D721Med (cell line): ENCODE results near the gene TUBGCP6.

Experiments
- DNase-seq: peaks from one replicate; pipeline ENCODE4 v3.0.0; 2011; ENCODE audit warnings: low spot score; ENCODE audit not compliant: insufficient read length
- FAIRE-seq: peaks from 2 replicates; lab custom pipeline; 2011; peaks lifted over from hg19 to GRCh38; lab: Jason Lieb, UNC
- CTCF ChIP-seq: IDR thresholded peaks from 2 replicates; pipeline ENCODE4 v1.5.1; 2012; ENCODE audit warnings: mild to moderate bottlenecking, control low read depth; ENCODE audit not compliant: insufficient read depth; ENCODE audit errors: missing control alignments

TUBGCP6 gene

GRCh38 chr22:50236731-50237409, 8.0 kb downstream of the TUBGCP6 start:
- FAIRE-seq = no peak
- peak; percentile 40 for TF ChIP-seq CTCF
- no peak for DNase-seq

- no peak for TF ChIP-seq CTCF
- no peak for FAIRE-seq
- no peak for DNase-seq
Observed at GRCh38 chr22:50233223-50233622, 11.6 kb downstream of the TUBGCP6 start.

- DNase-seq (no peak), FAIRE-seq (no peak)
- TF ChIP-seq CTCF = no peak
Observed at GRCh38 chr22:50232481-50233151, 12.2 kb downstream of the TUBGCP6 start.

DNA sequence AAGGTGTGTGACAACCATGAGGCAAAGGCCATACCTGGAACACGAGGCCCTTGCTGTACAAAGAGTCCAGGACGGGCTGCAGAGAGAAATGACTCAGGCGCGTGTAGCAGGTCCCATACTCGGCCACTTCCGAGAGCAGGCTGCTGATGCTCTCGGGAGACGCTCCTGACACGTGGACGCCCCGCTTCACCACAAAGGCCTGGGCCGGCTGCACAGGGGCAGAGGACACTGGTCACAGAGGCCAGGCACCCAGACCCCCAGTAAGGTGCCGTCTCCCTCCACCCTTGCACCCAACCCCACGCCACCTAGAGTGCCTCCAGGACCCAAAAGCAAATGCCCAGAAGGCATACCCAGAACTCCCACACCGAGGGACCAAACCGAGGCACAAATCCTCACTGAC, 15.5 kb downstream of the TUBGCP6 start:
- TF ChIP-seq CTCF = no peak
- FAIRE-seq (no peak), DNase-seq (no peak)

DNA sequence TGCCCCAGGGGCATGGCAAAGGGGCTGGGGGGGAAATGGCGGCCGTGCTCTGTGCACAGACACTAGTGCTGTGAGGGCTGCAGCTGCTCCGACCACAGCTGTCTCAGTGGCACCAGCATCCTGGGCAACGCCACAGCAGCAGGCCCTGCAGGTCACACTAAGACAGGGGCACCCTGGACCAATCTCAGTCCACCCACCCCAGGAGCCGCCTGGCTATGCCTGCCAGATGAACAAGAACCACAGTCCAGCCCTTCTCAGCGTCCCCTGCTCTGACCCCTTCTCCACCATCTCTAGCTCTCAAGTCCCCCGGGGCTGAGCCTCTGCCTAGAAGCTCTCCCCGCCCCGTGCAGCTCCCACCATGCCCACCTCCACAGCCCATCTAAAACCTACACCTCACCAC, 16.5 kb downstream of the TUBGCP6 start:
- DNase-seq = no peak
- no peak for TF ChIP-seq CTCF
- no peak for FAIRE-seq

DNA sequence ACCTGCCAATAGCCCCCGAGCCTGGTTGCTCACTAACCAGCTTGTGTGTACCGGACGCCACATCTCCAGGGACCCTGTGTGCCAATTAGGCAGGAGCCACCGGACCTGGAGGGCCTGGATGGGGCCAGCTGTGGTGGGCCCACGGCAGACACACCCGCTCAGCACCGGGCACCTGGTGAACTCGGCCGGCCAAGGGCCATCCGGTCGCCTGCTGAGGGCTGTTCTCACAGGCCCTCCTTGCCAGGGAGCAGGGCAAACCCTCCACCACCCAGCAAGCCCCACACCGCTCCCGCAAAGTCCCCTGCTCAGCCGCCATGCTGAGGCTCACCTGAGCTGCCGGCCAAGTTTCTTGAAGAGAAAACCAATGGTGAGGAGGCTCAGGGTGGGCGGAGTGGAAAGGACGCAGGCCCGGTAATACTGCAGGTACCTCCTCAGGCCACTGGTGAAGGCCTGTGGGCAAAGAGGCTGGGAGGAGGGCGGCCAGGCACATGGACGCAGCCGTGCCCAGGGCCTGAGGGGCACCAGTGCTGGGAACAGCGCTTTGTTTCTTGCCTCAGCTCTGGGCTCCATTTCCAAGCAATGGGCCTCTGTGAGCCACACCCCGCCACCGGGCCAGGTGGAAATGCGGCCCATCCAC, 17.1 kb downstream of the TUBGCP6 start:
- no peak for FAIRE-seq
- DNase-seq = no peak
- no peak for TF ChIP-seq CTCF

DNA sequence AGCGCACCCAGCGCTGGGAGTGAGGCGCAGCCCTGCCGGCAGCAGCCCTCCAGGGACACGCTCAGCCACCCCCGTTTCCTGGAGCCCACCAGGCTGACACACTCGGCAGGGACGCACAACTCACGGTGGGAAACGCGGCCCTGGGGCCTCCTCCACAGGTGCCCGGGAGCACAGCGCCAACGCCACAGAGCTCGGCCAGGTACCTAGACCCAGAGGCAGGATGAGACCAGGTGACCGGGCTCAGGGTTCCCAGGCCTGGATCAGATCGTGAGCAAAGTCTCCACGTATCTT, 18.0 kb downstream of the TUBGCP6 start:
- no peak for DNase-seq
- FAIRE-seq = no peak
- no peak for TF ChIP-seq CTCF
